K562 (cell line): ENCODE results near the gene GCK. TPM values are rescaled to one million over a fixed set of nuclear protein-coding genes. Genes with fewer than 3 reads are reported as not detected.

ENCODE experiments used
- BCL6 ChIP-seq: fragments of 250-450 bp; sonication (Bioruptor Pico); IDR thresholded peaks from 2 replicates; pipeline ENCODE4 v1.4.0; 2020
- BRD4 ChIP-seq: fragments of 200-600 bp; sonication (generic); IDR thresholded peaks from 2 replicates; pipeline ENCODE4 v1.6.1; 2017; ENCODE audit warnings: inconsistent platforms
- CBFA2T3 ChIP-seq: fragments of 450-650 bp; IDR thresholded peaks from 2 replicates; pipeline ENCODE4 v1.6.1; 2017
- E2F3 ChIP-seq: fragments of 250-450 bp; sonication (Bioruptor Pico); IDR thresholded peaks from 2 replicates; pipeline ENCODE4 v1.4.0; 2020; ENCODE audit warnings: mild to moderate bottlenecking
- GABPA ChIP-seq: fragments of 200-800 bp; sonication (Bioruptor generic); conservative IDR thresholded peaks from 2 replicates; pipeline ENCODE4 v1.6.1; 2016; ENCODE audit warnings: low read depth, missing genetic modification characterization, missing compliant biosample characterization
- GABPB2 ChIP-seq: fragments of 250-450 bp; sonication (Bioruptor Pico); conservative IDR thresholded peaks from 2 replicates; pipeline ENCODE4 v1.5.1; 2021; ENCODE audit warnings: mild to moderate bottlenecking
- HDGF ChIP-seq: fragments of 450-650 bp; IDR thresholded peaks from 2 replicates; pipeline ENCODE4 v1.6.1; 2016
- MAZ ChIP-seq, 2 experiments: fragments of 450-650 bp in 1 of 2; sonication (generic) in 1 of 2; formaldehyde crosslinking; IDR thresholded peaks in 1 of 2; conservative IDR thresholded peaks in 1 of 2; 2 replicates each; pipeline versions ENCODE4 v1.4.0 to v1.5.0; 2020; ENCODE audit warnings: mild to moderate bottlenecking in 1 of 2, missing genetic modification reagents in 1 of 2
- NFE2 ChIP-seq: IDR thresholded peaks from 2 replicates; pipeline ENCODE4 v1.6.1; 2014; ENCODE audit warnings: antibody characterized with exemption, low read depth
- RFX7 ChIP-seq: fragments of 250-450 bp; sonication (Bioruptor Pico); IDR thresholded peaks from 2 replicates; pipeline ENCODE4 v1.5.1; 2021; ENCODE audit warnings: mild to moderate bottlenecking
- SIX5 ChIP-seq, 2 experiments: IDR thresholded peaks; 2 replicates each; pipeline ENCODE4 v1.6.1; 2011; ENCODE audit warnings: low read length in 2 of 2, borderline replicate concordance in 1 of 2, low read depth in 1 of 2, mild to moderate bottlenecking in 1 of 2, moderate library complexity in 1 of 2; ENCODE audit not compliant: insufficient read depth in 1 of 2
- SRSF7 ChIP-seq: fragments of 200-400 bp; formaldehyde crosslinking; optimal IDR thresholded peaks from 2 replicates; pipeline ENCODE3; 2017; ENCODE audit warnings: mild to moderate bottlenecking, low read depth, low read length
- TFAP4 ChIP-seq: sonication (generic); formaldehyde crosslinking; IDR thresholded peaks from 2 replicates; pipeline ENCODE4 v1.8.0; 2022; ENCODE audit warnings: missing genetic modification reagents, mild to moderate bottlenecking, moderate library complexity, borderline replicate concordance
- TRIM25 ChIP-seq: fragments of 450-650 bp; IDR thresholded peaks from 2 replicates; pipeline ENCODE4 v1.7.0; 2016; ENCODE audit warnings: borderline replicate concordance
- ZBTB49 ChIP-seq: sonication (generic); formaldehyde crosslinking; IDR thresholded peaks from 2 replicates; pipeline ENCODE4 v1.8.0; 2022; ENCODE audit warnings: missing genetic modification reagents, mild to moderate bottlenecking, borderline replicate concordance
- ZNF184 ChIP-seq: sonication (generic); formaldehyde crosslinking; IDR thresholded peaks from 2 replicates; pipeline ENCODE4 v1.5.0; 2020; ENCODE audit warnings: missing genetic modification reagents
- ZNF212 ChIP-seq: fragments of 450-650 bp; formaldehyde crosslinking; IDR thresholded peaks from 2 replicates; pipeline ENCODE4 v1.4.0; 2020; ENCODE audit warnings: mild to moderate bottlenecking
- ZNF644 ChIP-seq: fragments of 200-800 bp; sonication (Bioruptor generic); IDR thresholded peaks from 2 replicates; pipeline ENCODE4 v1.6.1; 2016; ENCODE audit warnings: low read depth, missing genetic modification characterization, missing compliant biosample characterization
- ZNF717 ChIP-seq: fragments of 250-450 bp; sonication (Bioruptor Pico); IDR thresholded peaks from 2 replicates; pipeline ENCODE4 v1.5.0; 2021
- ZZZ3 ChIP-seq: fragments of 450-650 bp; IDR thresholded peaks from 2 replicates; pipeline ENCODE4 v1.6.1; 2016; ENCODE audit warnings: antibody characterized with exemption, mild to moderate bottlenecking, moderate library complexity
- polyA plus RNA-seq, 8 experiments: library from polyadenylated mRNA; depleted of rRNA in 4 of 8; stranded (reverse) in 5 of 8; unstranded in 3 of 8; fragments of >200 nt; fragmentation: Nextera tagmentation in 2 of 8; fragmentation: Illumina TruSeq in 1 of 8; extraction: Ambion mirVana in 2 of 8; extraction: Trizol in 1 of 8; gene quantifications; 2 replicates each; pipeline versions ENCODE4 v1.2.1 to v1.2.3, GENCODE V29; 2011 to 2014; ENCODE audit warnings: inconsistent platforms in 1 of 8, missing spikeins in 1 of 8
- total RNA-seq, 7 experiments: library from RNA; depleted of rRNA in 6 of 7; stranded (reverse); fragments of >200 nt in 6 of 7; fragmentation: Illumina TruSeq in 2 of 7; extraction: Trizol in 2 of 7; gene quantifications; 2 replicates each; pipeline versions ENCODE4 v1.2.1 to v1.2.3, GENCODE V29; 2011 to 2021; ENCODE audit warnings: low replicate concordance in 1 of 7
- TF ChIP-seq, protein P1 (sequence below): fragments of 450-650 bp; formaldehyde crosslinking; IDR thresholded peaks from 2 replicates; pipeline ENCODE4 v1.4.0; 2022; ENCODE audit warnings: missing genetic modification characterization
- TF ChIP-seq, protein P2 (sequence below): sonication (generic); formaldehyde crosslinking; IDR thresholded peaks from 2 replicates; pipeline ENCODE4 v1.8.0; 2022; ENCODE audit warnings: missing genetic modification reagents, mild to moderate bottlenecking, borderline replicate concordance

Gene GCK
- total and polyA plus RNA-seq, 9 of the 15 experiments (the other 6 are each of a cell fraction or from before 2014, with no cell fraction given), result 0.11 to 0.55 (median 0.16) TPM; not detected in 3

DNA sequence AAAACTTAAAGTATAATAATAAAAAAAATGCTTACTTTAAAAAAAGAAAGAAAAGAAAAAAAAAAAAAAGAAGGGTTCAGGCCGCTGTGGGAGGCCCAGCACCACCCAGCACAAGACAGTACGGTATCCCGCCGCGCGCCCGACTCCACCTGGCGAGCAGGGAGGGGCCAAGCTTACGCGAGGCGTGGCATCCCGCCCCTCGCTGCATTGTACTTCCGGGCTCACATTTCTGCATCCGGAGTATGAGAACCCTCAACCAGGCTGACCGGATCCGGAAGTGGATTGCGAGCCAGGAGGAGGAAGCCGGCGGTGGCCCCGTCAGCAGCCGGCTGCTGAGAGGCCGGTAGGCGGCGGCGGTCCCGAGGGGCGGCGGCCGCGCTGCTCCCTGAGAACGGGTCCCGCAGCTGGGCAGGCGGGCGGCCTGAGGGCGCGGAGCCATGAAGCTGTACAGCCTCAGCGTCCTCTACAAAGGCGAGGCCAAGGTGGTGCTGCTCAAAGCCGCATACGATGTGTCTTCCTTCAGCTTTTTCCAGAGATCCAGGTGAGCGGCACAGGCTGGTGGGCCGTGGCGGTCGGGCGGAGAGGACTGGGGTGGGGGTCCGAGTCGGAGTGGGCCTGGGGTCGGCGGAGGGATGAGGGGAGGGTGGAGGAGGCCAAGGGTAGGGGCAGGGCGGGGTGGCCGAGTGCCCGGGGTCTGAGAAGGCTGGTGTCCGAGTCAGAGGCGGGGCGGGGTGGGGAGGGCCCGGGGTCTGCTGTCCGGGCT lies 11.6 kb upstream of the GCK start, which contains the start of gene YKT6 (continued):
- no peak for TF ChIP-seq SRSF7
- no peak for TF ChIP-seq NFE2
- TF ChIP-seq TFAP4 (CRISPR knock-in tag), result peak; percentile 94
- no peak for TF ChIP-seq CBFA2T3
- peak; percentile 97 for TF ChIP-seq GABPA (tag)
- TF ChIP-seq TRIM25, result no peak
- TF ChIP-seq, protein P1, sequence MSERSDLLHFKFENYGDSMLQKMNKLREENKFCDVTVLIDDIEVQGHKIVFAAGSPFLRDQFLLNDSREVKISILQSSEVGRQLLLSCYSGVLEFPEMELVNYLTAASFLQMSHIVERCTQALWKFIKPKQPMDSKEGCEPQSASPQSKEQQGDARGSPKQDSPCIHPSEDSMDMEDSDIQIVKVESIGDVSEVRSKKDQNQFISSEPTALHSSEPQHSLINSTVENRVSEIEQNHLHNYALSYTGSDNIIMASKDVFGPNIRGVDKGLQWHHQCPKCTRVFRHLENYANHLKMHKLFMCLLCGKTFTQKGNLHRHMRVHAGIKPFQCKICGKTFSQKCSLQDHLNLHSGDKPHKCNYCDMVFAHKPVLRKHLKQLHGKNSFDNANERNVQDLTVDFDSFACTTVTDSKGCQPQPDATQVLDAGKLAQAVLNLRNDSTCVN (CRISPR knock-in tag), result no peak
- no peak for TF ChIP-seq ZBTB49
- TF ChIP-seq BRD4, result 0 out of 2 replicates have a peak, but pooled peaks have one; percentile 39
- TF ChIP-seq RFX7 (CRISPR knock-in tag), result no peak
- no peak for TF ChIP-seq GABPB2 (CRISPR knock-in tag)
- TF ChIP-seq SIX5 (IDR thresholded peaks at IDR 0.05; ENCODE audit: borderline replicate concordance in 1 of 2, insufficient read depth in 1 of 2, low read depth in 1 of 2, low read length in 2 of 2), result peak in 1 of 2 experiments; percentile 29; a peak in 2 of 4 replicates
- TF ChIP-seq ZNF184, result no peak
- no peak for TF ChIP-seq E2F3 (CRISPR knock-in tag)
- no peak for TF ChIP-seq ZZZ3
- TF ChIP-seq ZNF717 (CRISPR knock-in tag), result no peak
- TF ChIP-seq BCL6 (CRISPR knock-in tag), result no peak
- TF ChIP-seq, protein P2, sequence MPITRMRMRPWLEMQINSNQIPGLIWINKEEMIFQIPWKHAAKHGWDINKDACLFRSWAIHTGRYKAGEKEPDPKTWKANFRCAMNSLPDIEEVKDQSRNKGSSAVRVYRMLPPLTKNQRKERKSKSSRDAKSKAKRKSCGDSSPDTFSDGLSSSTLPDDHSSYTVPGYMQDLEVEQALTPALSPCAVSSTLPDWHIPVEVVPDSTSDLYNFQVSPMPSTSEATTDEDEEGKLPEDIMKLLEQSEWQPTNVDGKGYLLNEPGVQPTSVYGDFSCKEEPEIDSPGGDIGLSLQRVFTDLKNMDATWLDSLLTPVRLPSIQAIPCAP, result no peak
- TF ChIP-seq HDGF, result no peak
- no peak for TF ChIP-seq ZNF644
- peak; percentile 84 to 85 for TF ChIP-seq MAZ (CRISPR knock-in tag; conservative IDR thresholded peaks at IDR 0.05 in 1 of 2, IDR thresholded peaks at IDR 0.05 in 1 of 2)
- TF ChIP-seq ZNF212 (CRISPR knock-in tag), result no peak
